Thymus (tissue), 11 donors: ENCODE measurements around the gene AHCY. TPM values are rescaled to one million over a fixed set of nuclear protein-coding genes. Genes with fewer than 3 reads are reported as not detected.
A peak's percentile ranks its signal among the peaks of the same experiment; 100 is the strongest.
"Not testable (repeated sequence)": the region's sequence is repeated elsewhere in the genome, so short reads cannot be mapped to it uniquely, and the experiment has no call there.

Source experiments
- DNase-seq, 9 donors: peaks; one replicate each; pipeline ENCODE4 v3.0.0-alpha.2; 2013; ENCODE audit warnings: low spot score in 9 of 9, low read depth in 6 of 9, missing footprints in 1 of 9
- H3K27ac ChIP-seq, 2 donors: one replicate each; pipeline ENCODE4 v1.5.1; 2013; ENCODE audit warnings: control low read depth in 1 of 2, low read depth in 1 of 2, low read length in 1 of 2, mild to moderate bottlenecking in 1 of 2, moderate library complexity in 1 of 2
- H3K27me3 ChIP-seq, 2 donors: one replicate each; pipeline ENCODE4 v1.5.1; 2013; ENCODE audit warnings: low read length in 1 of 2; ENCODE audit not compliant: control insufficient read depth in 2 of 2, insufficient read depth in 1 of 2
- H3K36me3 ChIP-seq, 2 donors: one replicate each; pipeline ENCODE4 v1.5.1; 2013; ENCODE audit warnings: low read length in 1 of 2, mild to moderate bottlenecking in 1 of 2, moderate library complexity in 1 of 2; ENCODE audit not compliant: control insufficient read depth in 2 of 2, insufficient read depth in 2 of 2
- H3K4me1 ChIP-seq, 2 donors: one replicate each; pipeline ENCODE4 v1.5.1; 2013; ENCODE audit warnings: low read length in 2 of 2; ENCODE audit not compliant: control insufficient read depth in 2 of 2, insufficient read depth in 2 of 2
- H3K4me3 ChIP-seq, 2 donors: one replicate each; pipeline ENCODE4 v1.5.1; 2013; ENCODE audit warnings: low read length in 2 of 2, control low read depth in 1 of 2, mild to moderate bottlenecking in 1 of 2
- H3K9me3 ChIP-seq, 2 donors: one replicate each; pipeline ENCODE4 v1.5.1; 2013; ENCODE audit warnings: low read length in 1 of 2, mild to moderate bottlenecking in 1 of 2; ENCODE audit not compliant: control insufficient read depth in 2 of 2, insufficient read depth in 1 of 2
- WGBS: extraction: QIAGEN DNeasy Blood & Tissue Kit; methylation state at CpG from one replicate; pipeline ENCODE4 v1.1.7; 2013; 5-methylcytosine and 5-hydroxymethylcytosine counted together
- polyA plus RNA-seq: library from polyadenylated mRNA; stranded (reverse); fragments of 200-250 nt; gene quantifications from one replicate; pipeline ENCODE4 v1.2.3, GENCODE V29; 2013
- total RNA-seq: library from RNA; stranded (reverse); fragments of 120-200 nt; gene quantifications from one replicate; pipeline ENCODE4 v1.2.4, GENCODE V29; 2013
- donor health status: healthy.

Gene AHCY
- total and polyA plus RNA-seq, 2 donors: 56.0 to 69.6 TPM

GRCh38 chr20:34256629-34257124 is 46.5 kb downstream of the AHCY start:
- 91% methylated on average over 5 of the region's 5 CpGs for WGBS
- no peaks in the 10 kb centered on the region for H3K9me3 ChIP-seq
- no peak overlapping the region for H3K4me3 ChIP-seq
- H3K4me1 ChIP-seq: no peaks in the 10 kb centered on the region
- DNase-seq: no peak
- no peaks in the 10 kb centered on the region for H3K36me3 ChIP-seq
- H3K27ac ChIP-seq: no peak overlapping the region
- no peaks in the 10 kb centered on the region for H3K27me3 ChIP-seq

- H3K27me3 ChIP-seq: no peaks in the 10 kb centered on the region
- H3K27ac ChIP-seq: no peak overlapping the region
- no peak overlapping the region for H3K4me3 ChIP-seq
- H3K4me1 ChIP-seq: no peaks in the 10 kb centered on the region
- no peaks in the 10 kb centered on the region for H3K9me3 ChIP-seq
- DNase-seq: no peak
- 98% methylated on average over 1 of the region's 1 CpG for WGBS
- no peaks in the 10 kb centered on the region for H3K36me3 ChIP-seq
Observed at GRCh38 chr20:34254979-34255378, 48.2 kb downstream of the AHCY start.

- H3K9me3 ChIP-seq, DNase-seq, H3K4me3 ChIP-seq, H3K36me3 ChIP-seq, H3K4me1 ChIP-seq, H3K27me3 ChIP-seq, H3K27ac ChIP-seq: not testable (repeated sequence)
- 91% methylated on average over 7 of the region's 7 CpGs for WGBS
Observed at GRCh38 chr20:34252431-34253086, 50.6 kb downstream of the AHCY start.

DNA sequence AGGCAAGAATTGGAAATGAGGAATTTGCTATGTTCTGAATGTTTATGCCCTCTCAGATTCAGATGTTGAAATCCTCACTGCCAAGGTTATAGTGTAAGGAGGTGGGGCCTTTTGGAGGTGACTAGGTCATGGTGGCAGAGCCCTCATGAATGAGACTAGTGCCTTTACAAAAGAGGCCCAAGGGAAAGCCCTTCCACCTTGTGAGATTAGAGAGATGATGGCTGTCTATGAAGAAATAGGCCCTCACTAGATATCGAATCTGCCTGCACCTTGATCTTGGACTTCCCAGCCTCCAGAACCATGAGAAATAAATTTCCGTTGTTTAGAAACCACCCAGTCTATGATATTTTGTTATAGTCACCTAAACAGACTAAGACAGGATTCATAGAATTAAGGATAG is 51.5 kb downstream of the AHCY start:
- Histone ChIP-seq H3K4me1 (peaks cover 0 to 9% of the 10 kb centered on the region in 2 donors), H3K27me3 (no peaks in the 10 kb centered on the region), H3K9me3 (no peaks in the 10 kb centered on the region), H3K27ac (no peak overlapping the region), H3K4me3 (no peak overlapping the region), H3K36me3 (no peaks in the 10 kb centered on the region)
- no peak for DNase-seq
- 98% methylated on average over 2 of the region's 2 CpGs for WGBS

- Histone ChIP-seq H3K4me3 (no peak overlapping the region), H3K4me1 (peaks cover 0 to 9% of the 10 kb centered on the region in 2 donors), H3K27me3 (no peaks in the 10 kb centered on the region), H3K27ac (no peak overlapping the region), H3K36me3 (no peaks in the 10 kb centered on the region), H3K9me3 (no peaks in the 10 kb centered on the region)
- no peak for DNase-seq
Observed at GRCh38 chr20:34250005-34250404, 53.1 kb downstream of the AHCY start.

DNA sequence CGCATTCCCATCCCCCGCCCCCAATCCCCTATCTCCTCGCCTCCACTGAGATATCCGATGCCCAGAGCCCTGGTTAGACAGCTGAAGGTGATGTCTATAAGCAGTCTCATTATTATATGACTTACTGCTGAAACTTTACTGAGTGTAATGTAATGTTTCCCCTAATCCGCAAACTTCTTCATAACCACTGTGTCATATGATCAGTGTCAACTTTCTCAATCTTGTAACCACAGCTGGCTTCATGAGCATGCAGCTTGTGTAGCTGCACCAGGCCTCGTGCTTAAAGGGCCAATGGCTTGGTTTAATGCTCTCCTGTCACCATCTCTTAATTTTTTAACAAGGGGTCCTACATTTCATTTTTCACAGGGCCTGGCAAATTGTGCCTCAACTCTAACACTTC is 53.9 kb downstream of the AHCY start:
- Histone ChIP-seq H3K4me1 (peaks cover 0 to 9% of the 10 kb centered on the region in 2 donors), H3K27ac (peak overlapping the region in 1 of 2 donors; percentile 11), H3K9me3 (no peaks in the 10 kb centered on the region), H3K4me3 (no peak overlapping the region), H3K27me3 (no peaks in the 10 kb centered on the region), H3K36me3 (no peaks in the 10 kb centered on the region)
- WGBS: 45% methylated on average over 6 of the region's 6 CpGs
- DNase-seq: peak in 6 of 9 donors; percentile 21 to 71 (median 34)

DNA sequence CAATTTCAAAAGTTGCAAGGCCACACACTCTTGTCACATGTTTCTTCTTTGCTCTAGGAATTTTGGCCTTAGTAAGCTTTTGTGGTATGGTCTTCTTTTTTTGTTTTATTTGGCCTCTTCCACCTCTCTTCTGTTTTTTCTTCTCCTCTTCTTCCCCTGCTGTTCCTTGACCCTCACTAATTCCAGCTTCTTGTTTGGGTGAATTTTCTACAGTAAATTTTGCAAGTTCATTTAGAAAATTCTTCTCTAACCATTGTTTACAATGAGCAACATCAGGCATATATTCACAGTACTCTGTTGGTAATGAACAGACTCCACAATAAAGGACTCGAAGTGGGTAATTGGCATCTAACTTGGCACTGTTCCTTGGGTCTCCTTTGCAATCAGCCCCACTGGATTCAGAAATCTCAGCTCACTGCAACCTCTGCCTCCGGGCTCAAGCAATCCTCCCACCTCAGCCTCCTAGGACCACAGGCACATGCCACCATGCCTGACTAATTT is 57.0 kb downstream of the AHCY start:
- H3K36me3 ChIP-seq: no peaks in the 10 kb centered on the region
- no peak overlapping the region for H3K27ac ChIP-seq
- DNase-seq: no peak
- H3K9me3 ChIP-seq: no peaks in the 10 kb centered on the region
- H3K4me1 ChIP-seq: peaks cover 2 to 12% of the 10 kb centered on the region in 2 donors
- 96% methylated on average over 2 of the region's 2 CpGs for WGBS
- no peaks in the 10 kb centered on the region for H3K27me3 ChIP-seq
- no peak overlapping the region for H3K4me3 ChIP-seq

DNA sequence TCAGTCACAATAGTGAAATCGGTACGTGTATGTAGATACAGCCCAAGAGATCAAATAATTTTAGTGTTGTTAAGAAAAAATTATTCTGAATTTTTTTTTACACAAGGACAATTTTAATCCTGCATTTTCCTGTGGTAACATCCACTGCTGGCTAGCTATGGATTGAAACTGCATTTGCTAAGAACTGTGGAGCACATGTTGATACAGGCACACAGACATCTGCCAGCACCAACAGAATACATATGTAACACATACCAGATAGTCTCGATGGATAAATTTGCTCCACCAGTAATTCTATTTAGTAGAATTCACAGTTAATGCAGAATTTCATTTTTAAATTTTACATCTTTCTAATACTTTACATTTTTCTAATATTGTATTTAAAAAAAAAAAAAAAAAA is 59.8 kb downstream of the AHCY start:
- Histone ChIP-seq H3K27ac (no peak overlapping the region), H3K4me1 (peaks cover 15 to 20% of the 10 kb centered on the region in 2 donors), H3K4me3 (no peak overlapping the region), H3K9me3 (no peaks in the 10 kb centered on the region), H3K27me3 (no peaks in the 10 kb centered on the region), H3K36me3 (no peaks in the 10 kb centered on the region)
- 96% methylated on average over 3 of the region's 3 CpGs for WGBS
- no peak for DNase-seq

DNA sequence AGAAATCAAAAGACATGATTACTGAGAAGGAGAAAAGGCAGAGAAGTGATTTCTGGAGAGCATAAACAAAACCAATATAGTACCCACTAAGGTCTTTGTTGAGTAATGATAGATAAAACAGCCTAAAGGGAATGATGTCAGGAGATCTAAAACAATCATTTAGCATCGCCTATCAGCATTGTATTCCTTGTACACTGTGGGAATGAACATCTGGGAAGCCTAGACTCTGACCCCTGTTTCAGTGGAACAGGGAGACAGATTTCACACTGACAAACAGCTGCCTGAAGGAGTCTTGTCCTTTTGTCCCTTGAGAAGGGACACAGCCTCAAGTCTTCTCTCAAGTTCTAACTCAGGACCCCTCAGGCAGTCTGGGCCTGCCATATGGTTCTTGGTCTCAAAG is 60.3 kb downstream of the AHCY start:
- WGBS: 96% methylated on average over 1 of the region's 1 CpG
- no peak overlapping the region for H3K4me3 ChIP-seq
- H3K27me3 ChIP-seq: no peaks in the 10 kb centered on the region
- no peaks in the 10 kb centered on the region for H3K9me3 ChIP-seq
- no peak overlapping the region for H3K27ac ChIP-seq
- DNase-seq: no peak
- H3K36me3 ChIP-seq: no peaks in the 10 kb centered on the region
- H3K4me1 ChIP-seq: peaks cover 15 to 20% of the 10 kb centered on the region in 2 donors
